Gastroesophageal sphincter (tissue), 3 donors: Measurements from ENCODE around the gene UBXN10.

ENCODE experiments used
- CTCF ChIP-seq, 4 experiments: fragments of 200-600 bp in 2 of 4; fragments of 450-650 bp in 2 of 4; sonication (generic) in 1 of 4; IDR thresholded peaks; one replicate each; pipeline ENCODE4 v1.5.1; 2017 to 2019; ENCODE audit warnings: antibody characterized with exemption in 4 of 4, mild to moderate bottlenecking in 2 of 4, moderate library complexity in 2 of 4
- EP300 ChIP-seq: sonication (generic); formaldehyde crosslinking; IDR thresholded peaks from one replicate; pipeline ENCODE4 v1.6.1; 2017; ENCODE audit warnings: antibody characterized with exemption, mild to moderate bottlenecking
- POLR2A ChIP-seq, 2 donors: fragments of 450-650 bp; IDR thresholded peaks; one replicate each; pipeline ENCODE4 v1.6.1; 2017; ENCODE audit warnings: antibody characterized with exemption in 2 of 2, mild to moderate bottlenecking in 2 of 2, moderate library complexity in 1 of 2
- POLR2AphosphoS5 ChIP-seq: sonication (generic); formaldehyde crosslinking; IDR thresholded peaks from one replicate; pipeline ENCODE4 v1.6.1; 2017; ENCODE audit warnings: antibody characterized with exemption

GRCh38 chr1:20182415-20182814 lies 3.5 kb upstream of the UBXN10 start:
- TF ChIP-seq CTCF (IDR thresholded peaks at IDR 0.05), result no peak
- no peak for TF ChIP-seq POLR2AphosphoS5
- TF ChIP-seq POLR2A (IDR thresholded peaks at IDR 0.05), result no peak
- no peak for TF ChIP-seq EP300
